ENCODE results near the gene POMGNT2.
"Not testable (repeated sequence)": the region's sequence is repeated elsewhere in the genome, so short reads cannot be mapped to it uniquely, and the experiment has no call there.

Gene POMGNT2

DNA sequence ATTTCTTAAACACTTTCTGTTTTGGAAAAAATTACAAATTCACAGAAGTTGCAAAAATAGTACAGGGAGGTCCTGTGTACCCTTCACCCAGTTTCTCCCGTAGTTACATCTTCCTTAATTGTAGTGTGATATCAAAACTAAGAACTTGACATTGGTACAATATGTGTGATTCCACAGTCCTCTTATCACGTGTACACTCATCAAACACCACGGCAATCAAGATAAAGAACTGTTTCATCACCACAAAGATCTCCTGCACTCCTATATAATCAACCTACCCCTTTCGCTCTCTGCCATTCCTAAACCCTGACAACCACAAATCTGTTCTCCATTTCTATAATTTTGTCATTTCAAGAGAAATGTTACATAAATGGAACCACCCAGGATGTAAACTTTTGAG lies 31.4 kb downstream of the POMGNT2 start:
- DNase-seq (ENCODE audit: extremely low read depth, low read depth): no peak
- H3K4me3 ChIP-seq (replicated peaks; ENCODE audit: low read depth, low read length): no peak overlapping the region
- TF ChIP-seq, protein P1, sequence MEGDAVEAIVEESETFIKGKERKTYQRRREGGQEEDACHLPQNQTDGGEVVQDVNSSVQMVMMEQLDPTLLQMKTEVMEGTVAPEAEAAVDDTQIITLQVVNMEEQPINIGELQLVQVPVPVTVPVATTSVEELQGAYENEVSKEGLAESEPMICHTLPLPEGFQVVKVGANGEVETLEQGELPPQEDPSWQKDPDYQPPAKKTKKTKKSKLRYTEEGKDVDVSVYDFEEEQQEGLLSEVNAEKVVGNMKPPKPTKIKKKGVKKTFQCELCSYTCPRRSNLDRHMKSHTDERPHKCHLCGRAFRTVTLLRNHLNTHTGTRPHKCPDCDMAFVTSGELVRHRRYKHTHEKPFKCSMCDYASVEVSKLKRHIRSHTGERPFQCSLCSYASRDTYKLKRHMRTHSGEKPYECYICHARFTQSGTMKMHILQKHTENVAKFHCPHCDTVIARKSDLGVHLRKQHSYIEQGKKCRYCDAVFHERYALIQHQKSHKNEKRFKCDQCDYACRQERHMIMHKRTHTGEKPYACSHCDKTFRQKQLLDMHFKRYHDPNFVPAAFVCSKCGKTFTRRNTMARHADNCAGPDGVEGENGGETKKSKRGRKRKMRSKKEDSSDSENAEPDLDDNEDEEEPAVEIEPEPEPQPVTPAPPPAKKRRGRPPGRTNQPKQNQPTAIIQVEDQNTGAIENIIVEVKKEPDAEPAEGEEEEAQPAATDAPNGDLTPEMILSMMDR (IDR thresholded peaks at IDR 0.05; ENCODE audit: low read depth, low read length, missing control alignments): no peak

DNA sequence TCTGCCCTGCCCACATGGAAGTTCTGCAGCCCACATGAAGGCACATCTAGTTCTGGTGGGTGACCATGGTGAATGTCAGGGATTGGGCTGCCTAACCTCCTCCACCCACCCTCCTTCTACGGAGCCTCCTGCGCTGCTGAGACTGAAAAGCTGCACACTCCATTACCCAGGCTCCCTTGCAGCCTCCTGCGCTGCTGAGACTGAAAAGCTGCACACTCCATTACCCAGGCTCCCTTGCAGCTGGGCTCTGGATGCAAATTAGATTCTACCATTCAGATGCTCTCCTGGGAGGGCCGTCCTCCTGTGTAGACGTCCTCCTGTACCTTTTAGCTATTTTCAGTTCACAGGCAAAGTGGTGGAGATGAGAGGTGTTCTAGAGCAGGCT lies 32.1 kb downstream of the POMGNT2 start:
- TF ChIP-seq, protein P1 (IDR thresholded peaks at IDR 0.05; ENCODE audit: low read depth, low read length, missing control alignments): no peak
- no peak overlapping the region for H3K4me3 ChIP-seq (replicated peaks; ENCODE audit: low read depth, low read length)

DNA sequence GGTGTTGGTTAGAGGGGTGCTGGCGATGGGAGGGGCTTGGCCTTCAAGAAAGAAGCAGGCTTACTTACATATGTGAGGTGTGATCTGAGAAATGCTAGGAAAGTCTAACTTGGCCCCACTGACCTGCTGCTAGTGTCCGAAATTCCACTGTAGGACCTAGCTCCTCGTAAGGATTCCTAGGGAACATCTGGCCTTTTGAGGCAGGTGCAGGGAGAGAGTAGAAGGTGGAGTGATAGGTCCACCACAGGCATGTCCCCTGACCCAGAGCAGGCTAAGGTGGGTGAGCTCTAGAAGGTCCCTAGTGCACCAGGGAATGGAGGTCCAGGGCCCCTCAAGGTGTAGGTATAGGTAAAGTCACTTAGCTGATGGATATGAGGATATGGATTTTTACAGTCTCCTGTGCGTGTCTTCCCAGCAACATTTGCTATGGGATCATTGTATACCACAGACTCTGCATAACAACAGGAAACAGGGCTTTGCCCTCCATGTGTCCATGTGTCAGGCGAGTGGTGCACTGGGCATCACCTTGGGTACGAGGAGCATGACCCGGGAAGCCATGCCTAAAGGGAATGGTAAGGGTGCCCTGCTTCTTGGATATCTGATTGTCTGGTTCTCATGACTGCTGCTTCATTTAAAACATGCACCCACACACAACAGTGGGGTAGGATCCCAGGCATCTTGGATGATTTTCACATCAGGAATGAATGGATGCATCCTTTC lies 32.6 kb downstream of the POMGNT2 start:
- no peak overlapping the region for H3K4me3 ChIP-seq (replicated peaks; ENCODE audit: low read depth, low read length)
- DNase-seq (ENCODE audit: extremely low read depth, low read depth): no peak
- TF ChIP-seq, protein P1 (IDR thresholded peaks at IDR 0.05; ENCODE audit: low read depth, low read length, missing control alignments): no peak

More for the DNA sequence above, 32.1 kb downstream of the POMGNT2 start:
- DNase-seq (ENCODE audit: extremely low read depth, low read depth): no peak

DNA sequence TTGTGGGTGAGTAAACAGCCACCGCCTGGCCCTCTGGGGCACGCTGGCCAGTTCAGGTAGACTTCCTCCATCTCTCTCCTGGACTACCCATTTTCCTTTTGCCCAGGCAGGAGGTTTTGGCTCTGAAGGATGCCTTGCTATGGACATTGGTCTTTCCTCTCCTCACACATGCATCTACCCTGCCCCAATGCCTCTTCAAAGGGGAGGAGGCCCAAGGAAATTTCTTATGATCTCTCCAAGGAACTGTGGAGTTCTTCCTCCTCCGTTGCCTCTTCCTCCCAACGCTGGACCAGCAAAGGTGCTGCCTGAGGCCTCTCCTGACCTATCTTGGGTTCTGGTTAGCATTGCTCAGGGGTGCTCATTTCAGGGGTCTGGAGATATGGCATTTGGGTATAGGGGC lies 33.5 kb downstream of the POMGNT2 start:
- no peak overlapping the region for H3K4me3 ChIP-seq (replicated peaks; ENCODE audit: low read depth, low read length)
- no peak for DNase-seq (ENCODE audit: extremely low read depth, low read depth)
- TF ChIP-seq, protein P1 (IDR thresholded peaks at IDR 0.05; ENCODE audit: low read depth, low read length, missing control alignments): no peak

DNA sequence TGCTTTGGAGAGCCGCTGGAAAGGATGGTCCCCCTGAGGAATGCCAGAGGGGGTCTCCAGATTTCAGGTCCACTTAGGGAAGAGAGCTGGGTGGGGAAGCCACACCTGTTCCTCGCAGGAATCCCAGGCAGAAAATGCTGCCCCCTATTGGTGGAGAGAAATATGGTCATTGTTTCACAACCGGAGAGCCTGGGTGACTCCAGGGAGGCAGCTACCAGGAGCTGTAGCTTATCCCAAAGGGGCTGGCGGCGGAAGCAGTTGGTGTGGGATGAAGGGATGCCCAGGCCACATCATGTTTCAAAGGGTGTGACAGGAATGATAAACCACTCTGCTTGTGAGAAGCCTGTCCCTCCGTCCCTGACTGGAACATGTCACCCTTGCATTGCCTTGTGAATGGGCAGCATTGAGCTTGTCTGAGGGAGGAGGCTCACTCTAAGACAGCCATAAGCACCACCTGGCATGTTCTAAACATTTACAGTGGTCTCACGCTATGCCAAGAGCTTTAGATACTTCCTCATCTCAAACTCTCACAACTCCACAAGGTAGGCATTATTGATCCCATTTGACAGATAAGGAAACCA lies 34.5 kb downstream of the POMGNT2 start:
- TF ChIP-seq, protein P1 (IDR thresholded peaks at IDR 0.05; ENCODE audit: low read depth, low read length, missing control alignments): peak; percentile 50
- H3K4me3 ChIP-seq (replicated peaks; ENCODE audit: low read depth, low read length): no peak overlapping the region
- DNase-seq (ENCODE audit: extremely low read depth, low read depth): no peak

DNA sequence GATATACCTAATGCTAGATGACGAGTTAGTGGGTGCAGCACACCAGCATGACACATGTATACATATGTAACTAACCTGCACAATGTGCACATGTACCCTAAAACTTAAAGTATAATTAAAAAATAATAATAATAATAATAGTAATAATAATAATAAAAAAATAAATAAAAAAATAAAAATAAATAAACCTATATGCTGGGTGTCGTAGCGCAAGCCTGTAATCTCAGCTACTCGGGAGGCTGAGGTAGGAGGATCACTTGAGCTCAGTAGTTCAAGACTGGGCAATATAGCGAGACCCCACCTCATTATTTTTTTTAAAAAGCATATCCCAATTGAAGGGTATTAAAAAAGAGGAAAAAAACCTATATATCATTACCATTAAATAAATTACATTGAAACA lies 35.2 kb downstream of the POMGNT2 start:
- not testable (repeated sequence) for DNase-seq (ENCODE audit: extremely low read depth, low read depth); H3K4me3 ChIP-seq (replicated peaks; ENCODE audit: low read depth, low read length)

DNA sequence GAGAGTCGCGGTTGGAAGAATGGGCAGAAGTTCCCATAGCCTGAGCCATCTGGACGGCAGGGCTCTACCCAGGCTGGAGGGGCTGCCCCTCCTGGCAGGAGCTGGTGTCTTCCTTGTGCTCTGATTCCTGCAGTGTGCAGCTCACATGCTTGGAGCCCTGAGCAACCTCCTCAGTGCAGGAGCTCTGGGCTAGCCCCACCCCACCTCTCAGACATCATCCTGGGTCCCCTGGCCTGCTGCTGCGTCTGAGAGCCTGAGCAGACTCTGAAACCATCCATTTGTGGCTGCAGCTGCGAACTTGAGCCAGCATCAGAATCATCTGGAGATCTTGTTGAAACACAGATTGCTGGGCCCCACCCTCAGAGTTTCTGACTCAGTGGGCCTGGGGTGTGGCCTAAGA lies 42.8 kb downstream of the POMGNT2 start:
- no peak overlapping the region for H3K4me3 ChIP-seq (replicated peaks; ENCODE audit: low read depth, low read length)
- no peak for DNase-seq (ENCODE audit: extremely low read depth, low read depth)
- TF ChIP-seq, protein P1 (IDR thresholded peaks at IDR 0.05; ENCODE audit: low read depth, low read length, missing control alignments): no peak
